HepG2 (cell line): ENCODE results near the gene MAFB. TPM values are rescaled to one million over a fixed set of nuclear protein-coding genes. Genes with fewer than 3 reads are reported as not detected.

ENCODE experiments used
- CENPT ChIP-seq: sonication (generic); formaldehyde crosslinking; IDR thresholded peaks from 2 replicates; pipeline ENCODE4 v1.8.0; 2022; ENCODE audit warnings: low read depth, mild to moderate bottlenecking, moderate library complexity, missing genetic modification reagents
- EEA1 ChIP-seq: sonication (generic); formaldehyde crosslinking; IDR thresholded peaks from 2 replicates; pipeline ENCODE4 v1.5.1; 2020; ENCODE audit warnings: mild to moderate bottlenecking, missing genetic modification reagents, borderline replicate concordance
- ELF3 ChIP-seq: IDR thresholded peaks from 2 replicates; pipeline ENCODE4 v1.6.1; 2016; ENCODE audit warnings: missing genetic modification reagents, missing compliant biosample characterization
- FOXJ3 ChIP-seq: sonication (generic); formaldehyde crosslinking; IDR thresholded peaks from 2 replicates; pipeline ENCODE4 v1.4.0; 2020; ENCODE audit warnings: missing genetic modification reagents, mild to moderate bottlenecking, borderline replicate concordance
- MED1 ChIP-seq: sonication (generic); formaldehyde crosslinking; IDR thresholded peaks from 2 replicates; pipeline ENCODE4 v1.4.0; 2020; ENCODE audit warnings: missing genetic modification reagents
- NFRKB ChIP-seq: fragments of 450-650 bp; IDR thresholded peaks from 2 replicates; pipeline ENCODE4 v1.6.1; 2017
- ONECUT2 ChIP-seq: sonication (generic); formaldehyde crosslinking; IDR thresholded peaks from 2 replicates; pipeline ENCODE4 v1.4.0; 2020; ENCODE audit warnings: missing genetic modification reagents
- RBAK ChIP-seq: sonication (generic); formaldehyde crosslinking; IDR thresholded peaks from 2 replicates; pipeline ENCODE4 v1.5.1; 2020; ENCODE audit warnings: mild to moderate bottlenecking, missing genetic modification reagents
- SOX13 ChIP-seq, 3 experiments: fragments of 450-650 bp in 1 of 3; sonication (generic) in 1 of 3; formaldehyde crosslinking in 1 of 3; IDR thresholded peaks in 2 of 3; conservative IDR thresholded peaks in 1 of 3; 2 replicates each; pipeline versions ENCODE4 v1.5.0 to v1.6.1; 2016 to 2020; ENCODE audit warnings: antibody characterized with exemption in 1 of 3, mild to moderate bottlenecking in 1 of 3, missing compliant biosample characterization in 1 of 3, missing genetic modification reagents in 1 of 3, moderate library complexity in 1 of 3
- TCF7 ChIP-seq: sonication (generic); IDR thresholded peaks from 2 replicates; pipeline ENCODE4 v1.6.1; 2016; ENCODE audit warnings: antibody characterized with exemption, low read depth
- ZBTB40 ChIP-seq, 2 experiments: fragments of 450-650 bp in 1 of 2; sonication (generic) in 1 of 2; formaldehyde crosslinking in 1 of 2; IDR thresholded peaks; 2 replicates each; pipeline versions ENCODE4 v1.6.1 to v1.8.0; 2016 to 2022; ENCODE audit warnings: antibody characterized with exemption in 1 of 2, mild to moderate bottlenecking in 1 of 2, missing genetic modification reagents in 1 of 2
- ZFP37 ChIP-seq: sonication (generic); formaldehyde crosslinking; IDR thresholded peaks from 2 replicates; pipeline ENCODE4 v1.4.0; 2020; ENCODE audit warnings: missing genetic modification reagents, borderline replicate concordance
- ZKSCAN8 ChIP-seq: IDR thresholded peaks from 2 replicates; pipeline ENCODE4 v1.6.1; 2016; ENCODE audit warnings: borderline replicate concordance, missing genetic modification reagents, missing compliant biosample characterization
- ZNF224 ChIP-seq: sonication (generic); formaldehyde crosslinking; IDR thresholded peaks from 2 replicates; pipeline ENCODE4 v1.5.0; 2020; ENCODE audit warnings: mild to moderate bottlenecking, missing genetic modification reagents
- ZNF589 ChIP-seq: sonication (generic); formaldehyde crosslinking; conservative IDR thresholded peaks from 2 replicates; pipeline ENCODE4 v1.8.0; 2022; ENCODE audit warnings: mild to moderate bottlenecking, moderate library complexity, missing genetic modification reagents
- ZNF598 ChIP-seq: sonication (generic); formaldehyde crosslinking; IDR thresholded peaks from 2 replicates; pipeline ENCODE4 v1.5.1; 2020; ENCODE audit warnings: mild to moderate bottlenecking, missing genetic modification reagents, borderline replicate concordance
- polyA plus RNA-seq, 8 experiments: library from polyadenylated mRNA; depleted of rRNA in 3 of 8; stranded (reverse) in 7 of 8; unstranded in 1 of 8; fragments of >200 nt; fragmentation: Illumina TruSeq in 4 of 8; extraction: Trizol in 4 of 8; gene quantifications; 2 replicates each; pipeline versions ENCODE4 v1.2.1 to v1.2.3, GENCODE V29; 2011 to 2016; ENCODE audit warnings: low read depth in 4 of 8, missing spikeins in 1 of 8, mixed read lengths in 1 of 8; ENCODE audit not compliant: insufficient read depth in 1 of 8
- total RNA-seq, 5 experiments: library from RNA; depleted of rRNA; stranded (reverse); fragments of >200 nt; fragmentation: Illumina TruSeq; extraction: Trizol; gene quantifications; 2 replicates each; pipeline ENCODE4 v1.2.3, GENCODE V29; 2016; ENCODE audit warnings: low read depth in 1 of 5
- TF ChIP-seq, protein P1 (sequence below): sonication (generic); formaldehyde crosslinking; IDR thresholded peaks from 2 replicates; pipeline ENCODE4 v1.5.1; 2020; ENCODE audit warnings: missing genetic modification reagents, mild to moderate bottlenecking, borderline replicate concordance
- TF ChIP-seq, protein P2 (sequence below): IDR thresholded peaks from 2 replicates; pipeline ENCODE4 v1.6.1; 2016; ENCODE audit warnings: mild to moderate bottlenecking, missing biosample characterization, missing genetic modification reagents

The MAFB gene
- total and polyA plus RNA-seq, 2 of the 13 experiments (the other 11 are each of a cell fraction or from before 2014, with no cell fraction given) = 0.08 to 0.11 TPM

GRCh38 chr20:40682104-40682981, 6.7 kb downstream of the MAFB start (continued):
- TF ChIP-seq FOXJ3 (CRISPR knock-in tag) (peak; percentile 90; the same call in 1 of the 2 replicates), RBAK (CRISPR knock-in tag) (peak; percentile 72; the same call in 1 of the 2 replicates), ZBTB40 (IDR thresholded peaks at IDR 0.05) (no peak), ZBTB40 (CRISPR knock-in tag; IDR thresholded peaks at IDR 0.05) (no peak; the same call in 1 of the 2 replicates), ZNF598 (CRISPR knock-in tag) (peak; percentile 56; the same call in 1 of the 2 replicates), CENPT (CRISPR knock-in tag) (no peak), ONECUT2 (CRISPR knock-in tag) (0 out of 2 replicates have a peak, but pooled peaks have one; percentile 11), MED1 (peak; percentile 74), ZNF224 (0 out of 2 replicates have a peak, but pooled peaks have one; percentile 62), ZNF589 (CRISPR knock-in tag) (no peak), ELF3 (CRISPR knock-in tag) (0 out of 2 replicates have a peak, but pooled peaks have one; percentile 28), NFRKB (no peak), ZKSCAN8 (CRISPR knock-in tag) (peak; percentile 79; the same call in 1 of the 2 replicates), ZFP37 (peak; percentile 24; the same call in 1 of the 2 replicates), SOX13 (IDR thresholded peaks at IDR 0.05) (no peak), SOX13 (CRISPR knock-in tag; conservative IDR thresholded peaks at IDR 0.05 in 1 of 2, IDR thresholded peaks at IDR 0.05 in 1 of 2) (peak in 1 of 2 experiments; percentile 67; a peak in 2 of 4 replicates), EEA1 (peak; percentile 71; the same call in 1 of the 2 replicates), TCF7 (no peak; the same call in 1 of the 2 replicates)
- TF ChIP-seq, protein P1, sequence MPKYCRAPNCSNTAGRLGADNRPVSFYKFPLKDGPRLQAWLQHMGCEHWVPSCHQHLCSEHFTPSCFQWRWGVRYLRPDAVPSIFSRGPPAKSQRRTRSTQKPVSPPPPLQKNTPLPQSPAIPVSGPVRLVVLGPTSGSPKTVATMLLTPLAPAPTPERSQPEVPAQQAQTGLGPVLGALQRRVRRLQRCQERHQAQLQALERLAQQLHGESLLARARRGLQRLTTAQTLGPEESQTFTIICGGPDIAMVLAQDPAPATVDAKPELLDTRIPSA = no peak
- TF ChIP-seq, protein P2, sequence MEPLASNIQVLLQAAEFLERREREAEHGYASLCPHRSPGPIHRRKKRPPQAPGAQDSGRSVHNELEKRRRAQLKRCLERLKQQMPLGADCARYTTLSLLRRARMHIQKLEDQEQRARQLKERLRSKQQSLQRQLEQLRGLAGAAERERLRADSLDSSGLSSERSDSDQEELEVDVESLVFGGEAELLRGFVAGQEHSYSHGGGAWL (CRISPR knock-in tag) = no peak; the same call in 1 of the 2 replicates
